NT2/D1 (cell line): ENCODE measurements around the gene MAS1L.

ENCODE experiments used
- SUZ12 ChIP-seq: IDR thresholded peaks from 2 replicates; pipeline ENCODE4 v1.6.1; 2011; ENCODE audit not compliant: insufficient read length, insufficient read depth; ENCODE audit errors: extremely low read depth
- YY1 ChIP-seq: IDR thresholded peaks from 2 replicates; pipeline ENCODE4 v1.6.1; 2011; ENCODE audit not compliant: insufficient read length, insufficient read depth
- ZNF274 ChIP-seq: IDR thresholded peaks from 2 replicates; pipeline ENCODE4 v1.6.1; 2011; ENCODE audit warnings: mild to moderate bottlenecking, low read depth, low read length

- TF ChIP-seq SUZ12 (no peak), ZNF274 (no peak), YY1 (no peak)
These were observed 19.6 kb upstream of the MAS1L start for GRCh38 chr6:29507319-29507718.
